Stimulated activated CD4-positive, alpha-beta T cell treated with anti-CD3 and anti-CD28 coated beads, Interleukin-15, amount 100 ng/mL, for 48 hours (primary cell): ENCODE results near the gene P4HB.

Experiments used
- DNase-seq, 2 donors: peaks; one replicate each; pipeline ENCODE4 v3.0.0-alpha.2; 2020; ENCODE audit warnings: low read depth in 2 of 2

The P4HB gene

DNA sequence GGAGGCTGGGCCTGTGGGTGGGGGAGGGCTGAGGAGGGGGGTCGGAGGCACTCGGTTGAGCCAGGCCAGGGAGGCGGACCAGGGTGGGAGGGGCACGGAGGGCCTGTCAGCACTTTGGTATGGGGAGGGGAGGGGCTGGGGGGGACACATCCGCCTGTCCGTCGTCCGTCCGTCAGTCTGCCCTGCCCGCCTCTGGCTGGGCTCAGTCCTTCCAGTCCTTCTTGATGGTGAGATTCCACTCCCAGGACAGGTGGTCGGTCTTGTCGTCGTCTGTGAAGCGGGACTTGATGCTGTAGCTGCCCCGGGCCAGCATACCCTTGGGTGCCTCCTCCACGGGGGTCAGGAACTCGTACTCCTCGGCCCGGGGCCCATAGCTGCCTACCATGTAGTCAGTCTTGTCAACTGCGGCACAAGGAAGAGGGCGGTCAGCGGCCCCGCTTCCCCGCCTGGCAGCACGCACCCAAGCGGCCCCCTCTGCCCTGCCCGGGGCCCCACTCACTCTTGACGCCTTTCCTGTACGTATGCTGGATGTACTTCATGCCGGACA is 8.4 kb upstream of the P4HB start:
- DNase-seq, result no peak

DNA sequence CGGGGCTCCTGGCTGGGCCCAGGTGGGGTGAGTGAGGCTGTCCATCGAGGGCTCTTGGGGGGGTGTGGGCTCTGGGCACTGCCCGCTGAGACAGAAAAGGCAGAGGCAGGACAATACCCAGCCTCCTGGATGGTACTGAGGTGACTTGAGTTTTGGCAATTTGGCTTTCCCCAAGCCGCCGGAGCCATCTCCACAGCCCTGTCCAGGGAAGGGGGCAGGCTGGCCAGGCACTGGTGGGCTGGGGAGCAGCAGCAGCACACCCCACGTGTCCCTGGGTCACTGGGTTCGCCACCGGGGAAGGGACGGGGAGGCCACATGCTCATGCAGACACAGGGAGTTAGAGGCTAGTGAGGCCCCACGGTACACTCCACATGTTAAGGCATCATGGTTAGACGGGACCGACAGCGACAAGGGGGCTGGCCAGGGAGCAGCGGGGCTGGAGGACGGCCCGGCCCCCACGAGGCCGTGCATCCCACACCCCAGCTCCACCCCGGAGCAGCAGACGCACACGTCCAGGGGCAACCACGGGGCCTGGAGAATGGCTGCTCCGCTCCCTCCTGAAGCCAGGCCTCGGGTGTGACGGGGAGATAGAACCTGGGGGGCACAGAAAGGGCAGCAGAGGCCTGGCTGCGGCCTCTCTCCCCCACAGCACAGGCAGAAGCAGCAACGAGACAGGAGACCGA is 7.8 kb upstream of the P4HB start:
- DNase-seq, result no peak

GRCh38 chr17:81867170-81867990 is 7.0 kb upstream of the P4HB start:
- DNase-seq, result no peak

DNA sequence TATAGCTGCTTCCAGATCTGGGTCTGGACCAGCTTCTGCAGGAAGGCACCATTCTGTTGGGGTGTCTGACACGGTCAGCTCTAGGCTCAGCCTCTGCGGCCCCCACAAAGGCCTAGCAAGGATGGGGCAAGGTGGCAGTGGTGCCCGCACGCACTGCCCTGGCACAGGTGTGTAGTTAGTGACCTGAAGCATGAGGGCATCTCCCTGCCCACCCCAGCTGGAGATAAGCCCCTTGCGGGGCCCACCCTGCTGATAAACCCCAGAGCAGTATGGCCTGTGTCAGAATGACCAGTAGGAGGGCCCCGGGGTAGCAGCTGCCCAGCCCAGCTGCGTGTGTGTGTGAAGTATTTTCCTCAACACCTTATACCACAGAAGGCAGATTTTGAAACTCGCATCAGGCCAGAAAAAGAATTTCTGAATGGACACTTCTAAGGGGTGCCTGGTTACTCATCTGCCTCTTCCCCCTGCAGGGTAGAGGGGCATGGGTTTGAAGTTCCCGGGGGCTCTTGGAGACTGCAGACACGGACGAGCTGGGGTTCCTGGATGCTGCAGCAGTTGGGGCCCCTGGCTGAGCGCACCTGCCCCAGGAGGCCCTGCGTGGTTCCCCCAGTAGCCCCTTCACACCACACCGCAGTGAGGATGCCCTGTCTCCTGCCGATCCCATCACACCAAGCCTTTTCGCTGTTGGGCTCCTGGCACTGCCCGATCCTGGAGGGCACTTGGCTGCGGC is 6.3 kb upstream of the P4HB start:
- no peak for DNase-seq

DNA sequence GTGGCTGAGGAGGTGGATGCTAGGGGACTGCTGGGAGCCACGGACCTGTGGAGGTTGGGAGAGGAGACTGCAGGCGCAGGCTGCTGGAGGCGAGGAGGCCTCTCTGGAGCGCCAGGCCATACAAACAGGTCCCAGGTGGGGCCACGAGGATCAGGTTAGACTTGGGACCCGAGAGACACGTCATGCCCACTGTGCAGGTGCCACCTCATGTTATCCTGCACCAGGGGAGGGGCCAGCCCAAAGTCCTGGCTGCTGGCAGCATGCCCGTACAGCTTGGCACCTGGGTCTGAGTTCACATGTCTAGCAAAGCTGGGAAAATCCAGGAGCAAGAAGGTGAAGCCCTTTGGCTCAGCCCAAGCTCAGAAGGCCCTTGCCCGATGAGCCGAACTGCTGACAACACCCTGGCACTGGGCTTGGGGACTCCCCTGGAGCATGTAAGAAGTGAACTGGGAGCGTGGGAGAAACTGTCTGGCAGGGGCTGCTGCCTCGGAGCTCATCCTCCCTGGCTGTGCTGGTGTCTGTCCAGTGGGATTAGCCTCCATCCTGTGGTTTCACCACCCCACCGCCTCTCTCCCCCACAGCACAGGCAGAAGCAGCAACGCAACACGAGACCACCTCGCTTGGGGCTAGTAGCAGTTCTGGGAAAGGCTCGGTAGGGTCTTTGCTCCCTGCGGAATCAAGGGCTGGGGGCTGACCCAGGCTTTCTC is 5.6 kb upstream of the P4HB start:
- no peak for DNase-seq

DNA sequence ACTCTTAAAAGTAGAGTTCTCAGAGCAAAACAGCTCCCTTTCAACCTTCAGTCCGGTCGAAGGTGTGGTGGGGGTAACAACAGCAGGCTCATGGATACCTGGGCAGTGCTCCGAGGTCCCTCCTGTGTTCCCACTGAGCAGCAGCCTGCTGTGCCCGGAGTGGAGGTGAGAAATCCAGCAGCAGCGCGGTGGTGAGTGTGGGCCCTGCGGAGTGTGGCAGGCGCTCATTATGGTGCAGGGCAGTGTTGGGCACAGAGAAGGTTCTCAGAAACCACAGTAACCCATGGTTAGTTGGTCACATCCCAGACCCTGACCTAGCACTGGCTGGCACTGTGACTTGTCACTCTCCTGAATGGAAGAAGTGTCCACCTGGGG is 5.0 kb upstream of the P4HB start:
- no peak for DNase-seq

- no peak for DNase-seq
Measured at GRCh38 chr17:81863833-81864768, 3.8 kb upstream of the P4HB start.

DNA sequence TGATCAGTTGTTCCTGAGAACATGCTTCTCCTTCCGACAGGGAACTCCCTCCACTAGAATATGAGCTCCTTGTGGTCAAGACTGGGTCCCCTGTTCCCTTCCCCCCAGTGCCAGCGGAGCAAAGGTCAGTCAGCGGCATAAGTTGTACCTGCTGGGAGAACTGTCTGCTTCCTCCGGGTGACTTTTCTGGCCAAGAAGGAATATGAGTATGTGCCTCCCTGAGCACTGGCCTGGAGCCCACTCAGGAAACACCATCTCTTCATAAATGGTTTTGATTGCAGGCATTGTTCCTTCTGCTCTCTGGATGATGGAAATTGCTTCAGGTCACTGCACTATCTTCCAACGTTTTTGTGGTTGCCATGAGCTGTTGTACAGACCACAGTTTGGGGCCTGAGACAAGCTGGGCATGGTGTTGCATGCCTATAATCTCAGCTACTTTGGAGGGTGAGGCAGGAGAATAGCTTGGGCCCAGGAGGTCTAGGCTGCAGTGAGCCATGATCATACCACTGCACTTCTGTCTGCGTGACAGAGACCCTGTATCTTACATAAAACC is 2.9 kb upstream of the P4HB start:
- DNase-seq, result no peak

- peak; percentile 98 to 99 for DNase-seq
Measured at GRCh38 chr17:81860756-81861568, 627 bp upstream of the P4HB start.

- no peak for DNase-seq
Measured at GRCh38 chr17:81858967-81859905, 1.1 kb downstream of the P4HB start.

DNA sequence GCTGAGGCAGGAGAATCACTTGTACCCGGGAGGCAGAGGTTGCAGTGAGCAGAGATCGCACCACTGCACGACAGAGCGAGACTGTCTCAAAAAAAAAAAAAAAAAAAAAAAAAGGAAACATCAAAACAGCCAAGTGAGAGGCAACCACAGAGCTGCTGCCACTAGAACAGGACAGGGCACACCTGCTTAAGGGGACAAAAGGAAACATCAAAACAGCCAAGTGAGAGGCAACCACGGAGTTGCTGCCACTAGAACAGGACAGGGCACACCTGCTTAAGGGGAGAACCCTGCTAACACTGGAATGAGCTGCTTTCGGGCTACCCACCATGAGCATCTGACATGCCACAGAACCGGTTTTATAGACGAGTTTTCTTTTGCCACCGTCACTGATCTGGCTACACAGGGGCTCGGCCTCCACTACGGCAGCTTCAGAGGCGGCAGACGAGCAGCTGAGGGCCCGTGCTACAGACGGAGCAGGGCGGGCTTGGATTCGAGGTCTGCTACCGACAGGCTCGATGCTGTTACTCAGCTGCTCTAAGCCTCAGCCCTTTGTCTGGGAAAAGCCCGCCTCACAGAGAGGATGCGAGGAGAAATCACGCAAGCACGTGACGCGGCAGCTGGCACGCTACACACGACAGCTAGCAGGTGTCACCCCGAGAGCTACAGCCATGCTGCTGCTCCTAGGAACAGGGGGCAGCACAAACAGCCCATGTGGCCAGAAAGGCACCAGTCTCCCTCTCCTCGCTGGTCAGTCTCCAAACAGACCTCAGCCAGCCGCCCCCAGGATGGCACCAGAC is 2.0 kb downstream of the P4HB start:
- DNase-seq, result no peak

- no peak for DNase-seq
Measured at GRCh38 chr17:81854974-81855774, 5.2 kb downstream of the P4HB start.

DNA sequence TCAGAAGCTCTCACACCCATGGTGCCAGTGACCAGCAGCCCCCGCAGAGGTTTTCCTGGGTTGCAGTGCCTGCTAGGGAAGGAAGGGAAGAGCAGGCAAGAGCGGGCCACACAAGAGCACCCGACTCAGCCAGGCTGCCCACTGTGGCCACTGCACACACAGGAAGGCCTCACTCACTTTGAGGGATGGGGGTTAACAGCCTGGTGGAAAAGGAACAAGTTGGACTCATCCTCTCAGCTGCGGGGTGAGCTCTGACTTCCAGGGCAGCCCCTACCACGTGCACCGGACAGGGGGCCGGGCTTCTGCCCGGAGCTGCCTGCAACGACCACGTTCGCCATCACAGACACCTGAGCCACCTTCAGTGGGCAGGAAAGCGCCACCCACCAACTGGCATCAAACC is 8.1 kb downstream of the P4HB start:
- DNase-seq, result no peak

DNA sequence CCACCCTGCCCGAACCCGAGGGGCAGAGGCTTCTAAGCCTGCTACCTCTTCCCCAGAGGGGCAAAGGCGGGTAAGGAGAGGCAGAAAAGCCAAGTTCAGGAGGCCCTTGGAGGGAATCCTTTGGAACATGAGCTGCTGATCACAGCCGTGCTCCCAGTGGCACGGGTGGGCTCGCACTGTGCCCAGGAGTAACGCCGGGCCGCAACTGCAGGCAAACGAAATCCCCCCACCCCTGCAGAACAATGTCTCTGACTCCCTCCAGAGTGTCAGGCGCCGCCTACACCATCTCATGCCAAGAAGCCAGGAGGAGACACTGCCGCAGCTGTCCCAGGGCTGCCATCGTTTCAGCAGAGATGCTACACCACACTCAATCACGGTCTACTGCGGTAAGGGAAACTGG is 8.9 kb downstream of the P4HB start:
- no peak for DNase-seq

- no peak for DNase-seq
Measured at GRCh38 chr17:81849457-81849856, 10.9 kb downstream of the P4HB start.

DNA sequence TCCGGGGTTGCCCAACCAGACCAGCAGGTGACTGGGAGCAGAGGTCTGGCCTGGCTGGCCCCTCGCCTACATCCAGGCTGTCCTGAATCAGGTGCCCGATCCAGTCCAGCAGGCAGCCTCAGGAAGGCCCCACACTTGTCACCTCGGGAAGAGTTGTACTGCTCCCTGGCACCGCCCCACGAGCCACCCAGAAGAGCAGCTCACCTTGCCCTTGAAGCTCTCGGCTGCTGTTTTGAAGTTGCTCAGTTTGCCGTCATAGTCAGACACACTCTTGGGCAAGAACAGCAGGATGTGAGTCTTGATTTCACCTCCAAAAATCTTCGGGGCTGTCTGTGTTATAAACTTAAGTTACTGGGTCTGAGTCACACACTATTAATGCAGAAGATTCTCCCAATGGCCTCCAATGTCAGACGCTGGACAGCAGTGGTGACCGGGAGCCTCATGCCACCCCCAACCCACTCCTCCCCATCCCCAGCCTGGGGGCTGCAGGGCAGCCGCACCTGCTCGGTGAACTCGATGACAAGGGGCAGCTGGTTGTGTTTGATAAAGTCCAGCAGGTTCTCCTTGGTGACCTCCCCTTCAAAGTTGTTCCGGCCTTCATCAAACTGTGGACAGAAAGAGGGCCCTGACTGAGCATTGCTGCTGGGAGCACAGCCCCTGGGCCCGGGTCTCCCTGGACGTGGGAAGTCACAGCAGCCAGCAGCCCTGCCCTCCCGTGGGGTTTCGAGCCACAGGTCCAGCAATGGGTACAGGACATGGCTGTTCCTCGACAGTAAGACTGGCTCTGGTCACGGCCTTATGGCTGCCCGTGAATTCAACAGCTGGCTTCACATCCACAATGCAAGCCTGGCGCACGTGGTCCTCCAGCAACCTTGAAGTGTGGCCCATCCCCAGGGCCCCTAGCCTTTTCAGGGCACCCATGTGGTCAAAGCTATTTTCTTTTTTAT is 13.3 kb downstream of the P4HB start:
- no peak for DNase-seq
